Rectal smooth muscle tissue (tissue), 1 donor: ENCODE measurements around the gene TCP11L1.
"Not testable (repeated sequence)": the region's sequence is repeated elsewhere in the genome, so short reads cannot be mapped to it uniquely, and the experiment has no call there.

Experiments
- H3K27ac ChIP-seq: one replicate; pipeline ENCODE4 v1.7.0; 2013; ENCODE audit warnings: low read depth, low read length, inconsistent platforms
- H3K27me3 ChIP-seq: one replicate; pipeline ENCODE4 v1.7.0; 2013; ENCODE audit warnings: low read length; ENCODE audit not compliant: control insufficient read depth, insufficient read depth
- H3K36me3 ChIP-seq: one replicate; pipeline ENCODE4 v1.7.0; 2013; ENCODE audit warnings: low read length; ENCODE audit not compliant: control insufficient read depth, insufficient read depth
- H3K4me1 ChIP-seq: one replicate; pipeline ENCODE4 v1.7.0; 2013; ENCODE audit warnings: low read length; ENCODE audit not compliant: control insufficient read depth, insufficient read depth
- H3K4me3 ChIP-seq: one replicate; pipeline ENCODE4 v1.7.0; 2013; ENCODE audit warnings: low read length
- H3K9ac ChIP-seq: one replicate; pipeline ENCODE4 v1.7.0; 2013; ENCODE audit warnings: low read length

TCP11L1 gene

DNA sequence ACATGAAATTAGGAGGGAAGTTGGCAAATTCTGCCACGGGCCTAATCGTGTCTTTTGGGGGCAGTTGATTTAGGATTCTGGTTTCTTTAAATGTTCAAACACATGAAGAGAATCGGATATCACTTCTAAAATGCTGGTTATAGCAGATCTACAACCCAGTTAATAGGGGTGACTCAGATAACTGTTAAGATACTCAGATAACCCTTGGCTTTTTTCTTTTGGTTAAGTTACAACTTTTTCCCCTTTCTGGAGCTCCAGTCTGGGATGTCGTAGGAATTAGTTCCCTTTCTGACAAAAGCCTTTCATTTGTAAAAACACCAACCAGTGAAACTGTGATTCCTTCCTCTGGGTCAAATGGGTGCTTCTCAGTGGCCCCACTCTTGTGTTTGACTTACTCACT lies 22.7 kb upstream of the TCP11L1 start:
- Histone ChIP-seq H3K4me3 (peak overlapping the region; percentile 68), H3K27ac (no peak overlapping the region), H3K36me3 (no peaks in the 10 kb centered on the region), H3K27me3 (no peaks in the 10 kb centered on the region), H3K9ac (no peak overlapping the region), H3K4me1 (no peaks in the 10 kb centered on the region)

GRCh38 chr11:33017478-33017877 lies 21.9 kb upstream of the TCP11L1 start:
- Histone ChIP-seq H3K9ac (no peak overlapping the region), H3K27me3 (no peaks in the 10 kb centered on the region), H3K36me3 (no peaks in the 10 kb centered on the region), H3K4me3 (no peak overlapping the region), H3K4me1 (no peaks in the 10 kb centered on the region), H3K27ac (no peak overlapping the region)

GRCh38 chr11:33017965-33018364 lies 21.4 kb upstream of the TCP11L1 start:
- no peak overlapping the region for H3K4me3 ChIP-seq
- no peaks in the 10 kb centered on the region for H3K27me3 ChIP-seq
- H3K9ac ChIP-seq: no peak overlapping the region
- H3K4me1 ChIP-seq: no peaks in the 10 kb centered on the region
- no peak overlapping the region for H3K27ac ChIP-seq
- no peaks in the 10 kb centered on the region for H3K36me3 ChIP-seq

GRCh38 chr11:33018840-33019239 lies 20.5 kb upstream of the TCP11L1 start:
- Histone ChIP-seq H3K4me3 (no peak overlapping the region), H3K27me3 (no peaks in the 10 kb centered on the region), H3K9ac (no peak overlapping the region), H3K4me1 (no peaks in the 10 kb centered on the region), H3K36me3 (no peaks in the 10 kb centered on the region), H3K27ac (no peak overlapping the region)

DNA sequence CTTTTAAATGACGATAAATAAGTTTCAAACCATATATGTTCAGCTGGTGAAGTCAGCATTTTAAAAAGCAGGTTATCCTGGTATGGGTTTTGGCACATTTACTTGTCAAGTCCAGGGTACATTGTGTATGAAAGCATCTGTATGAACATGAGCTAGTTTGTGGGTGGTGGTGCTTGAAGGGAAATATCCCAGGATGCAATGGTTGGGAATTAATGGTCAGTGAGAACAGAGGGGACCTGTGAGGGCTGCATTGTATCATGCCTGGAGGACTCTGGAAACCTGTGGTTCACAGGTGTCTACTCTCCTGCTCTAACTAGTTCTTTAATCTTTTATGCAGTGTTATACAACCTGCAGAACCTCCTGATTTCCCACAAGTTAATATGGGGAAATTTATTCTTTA lies 17.9 kb upstream of the TCP11L1 start:
- Histone ChIP-seq H3K36me3 (no peaks in the 10 kb centered on the region), H3K27me3 (no peaks in the 10 kb centered on the region), H3K9ac (no peak overlapping the region), H3K4me3 (no peak overlapping the region), H3K4me1 (no peaks in the 10 kb centered on the region), H3K27ac (no peak overlapping the region)

- H3K4me1 ChIP-seq: no peaks in the 10 kb centered on the region
- H3K4me3 ChIP-seq: no peak overlapping the region
- no peak overlapping the region for H3K27ac ChIP-seq
- H3K27me3 ChIP-seq: no peaks in the 10 kb centered on the region
- H3K36me3 ChIP-seq: no peaks in the 10 kb centered on the region
- no peak overlapping the region for H3K9ac ChIP-seq
Observed at GRCh38 chr11:33021937-33022336, 17.4 kb upstream of the TCP11L1 start.

- no peaks in the 10 kb centered on the region for H3K36me3 ChIP-seq
- H3K27me3 ChIP-seq: no peaks in the 10 kb centered on the region
- no peaks in the 10 kb centered on the region for H3K4me1 ChIP-seq
- H3K9ac ChIP-seq: no peak overlapping the region
- no peak overlapping the region for H3K27ac ChIP-seq
- H3K4me3 ChIP-seq: no peak overlapping the region
Observed at GRCh38 chr11:33025339-33025722, 14.0 kb upstream of the TCP11L1 start.

GRCh38 chr11:33027233-33027632 lies 12.1 kb upstream of the TCP11L1 start:
- no peaks in the 10 kb centered on the region for H3K27me3 ChIP-seq
- no peak overlapping the region for H3K4me3 ChIP-seq
- H3K36me3 ChIP-seq: no peaks in the 10 kb centered on the region
- H3K27ac ChIP-seq: no peak overlapping the region
- no peak overlapping the region for H3K9ac ChIP-seq
- H3K4me1 ChIP-seq: no peaks in the 10 kb centered on the region

DNA sequence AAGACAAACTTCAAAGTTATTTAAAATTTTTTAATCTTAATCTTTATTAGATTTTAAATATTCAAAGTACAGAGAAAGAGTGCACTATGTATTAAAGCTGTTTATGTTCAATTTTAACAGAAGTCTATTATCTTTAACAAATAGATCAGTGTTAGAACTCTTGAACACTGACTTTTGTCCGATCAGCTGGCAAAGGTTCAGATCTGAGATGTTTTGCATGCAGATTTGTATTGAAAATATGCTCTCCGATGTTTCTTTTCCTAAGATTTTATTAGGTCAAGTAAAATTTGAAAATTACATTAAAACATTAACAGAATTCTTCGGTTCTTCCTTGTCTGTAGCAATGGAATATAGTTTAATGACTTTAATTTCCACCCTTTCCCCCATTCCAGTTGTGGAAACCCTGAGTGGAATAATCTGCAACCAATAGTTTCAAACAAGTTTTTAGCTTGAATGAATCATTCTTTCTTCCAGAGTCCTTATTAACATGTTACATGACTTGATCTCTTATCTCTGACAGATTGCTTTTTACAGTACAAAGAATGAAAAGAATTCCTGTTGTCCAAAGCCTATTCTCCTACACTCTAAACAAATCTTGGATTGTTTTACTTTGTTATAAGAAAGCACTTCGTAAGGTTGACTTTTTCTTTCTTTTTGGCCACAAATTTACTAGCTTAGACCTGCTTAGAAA lies 11.4 kb upstream of the TCP11L1 start:
- Histone ChIP-seq H3K27ac (no peak overlapping the region), H3K9ac (no peak overlapping the region)

DNA sequence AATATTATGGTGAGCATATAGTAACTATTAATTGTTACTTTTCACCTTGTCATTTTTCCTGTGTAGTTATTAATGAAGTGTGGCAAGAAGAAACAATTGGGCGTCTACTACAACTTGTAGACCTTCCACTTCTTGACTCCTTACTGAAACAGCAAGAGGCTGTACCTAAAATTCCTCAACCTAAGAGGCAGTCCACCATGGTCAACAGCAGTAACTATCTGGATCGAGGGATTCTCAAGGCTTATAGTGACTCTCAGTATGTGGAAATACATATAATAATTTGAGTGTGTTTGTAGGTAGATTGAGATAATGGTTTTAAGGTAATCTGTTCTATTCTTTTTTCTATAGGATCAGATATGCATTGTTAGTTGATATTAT lies 10.8 kb upstream of the TCP11L1 start:
- H3K36me3 ChIP-seq: no peaks in the 10 kb centered on the region
- no peak overlapping the region for H3K27ac ChIP-seq
- H3K27me3 ChIP-seq: no peaks in the 10 kb centered on the region
- no peak overlapping the region for H3K9ac ChIP-seq
- H3K4me1 ChIP-seq: no peaks in the 10 kb centered on the region
- H3K4me3 ChIP-seq: no peak overlapping the region

More for the DNA sequence above, 11.4 kb upstream of the TCP11L1 start:
- H3K4me3 ChIP-seq: no peak overlapping the region
- no peaks in the 10 kb centered on the region for H3K36me3 ChIP-seq
- H3K4me1 ChIP-seq: no peaks in the 10 kb centered on the region
- H3K27me3 ChIP-seq: no peaks in the 10 kb centered on the region

- not testable (repeated sequence) for H3K9ac ChIP-seq, H3K36me3 ChIP-seq, H3K4me3 ChIP-seq, H3K4me1 ChIP-seq, H3K27me3 ChIP-seq, H3K27ac ChIP-seq
Observed at GRCh38 chr11:33029218-33029617, 10.2 kb upstream of the TCP11L1 start.

DNA sequence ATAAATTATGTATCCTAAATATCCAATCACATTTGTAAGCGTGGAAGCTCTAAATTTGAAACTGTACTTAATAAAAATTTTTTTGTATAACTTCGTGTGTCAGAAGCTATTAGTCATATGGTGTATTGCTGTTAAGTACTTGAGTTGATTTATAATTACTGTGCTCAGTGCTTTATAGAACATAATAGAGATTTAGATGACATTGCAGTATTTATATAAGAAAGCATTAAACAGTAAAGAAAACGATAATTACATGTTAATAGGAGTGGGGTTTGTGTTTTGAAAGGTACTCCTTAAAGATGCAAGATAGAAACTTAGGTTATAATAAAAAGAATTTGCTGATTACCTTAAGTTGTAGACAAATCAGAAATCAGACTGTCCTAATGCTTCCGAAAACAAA lies 5.9 kb upstream of the TCP11L1 start:
- H3K36me3 ChIP-seq: no peaks in the 10 kb centered on the region
- H3K9ac ChIP-seq: no peak overlapping the region
- H3K27me3 ChIP-seq: no peaks in the 10 kb centered on the region
- H3K27ac ChIP-seq: no peak overlapping the region
- H3K4me1 ChIP-seq: no peaks in the 10 kb centered on the region
- H3K4me3 ChIP-seq: no peak overlapping the region

- H3K27me3 ChIP-seq: no peaks in the 10 kb centered on the region
- no peak overlapping the region for H3K9ac ChIP-seq
- no peaks in the 10 kb centered on the region for H3K36me3 ChIP-seq
- H3K27ac ChIP-seq: no peak overlapping the region
- no peak overlapping the region for H3K4me3 ChIP-seq
- no peaks in the 10 kb centered on the region for H3K4me1 ChIP-seq
Observed at GRCh38 chr11:33035011-33035410, 4.4 kb upstream of the TCP11L1 start.
